Astrocyte (in vitro differentiated cells and primary cell): ENCODE measurements around the gene C9orf153. TPM values are rescaled to one million over a fixed set of nuclear protein-coding genes. Genes with fewer than 3 reads are reported as not detected.

Experiments
- DNase-seq: peaks from one replicate; pipeline ENCODE4 v3.0.0-alpha.2; 2010; ENCODE audit warnings: low read depth
- FAIRE-seq: peaks from 2 replicates; lab custom pipeline; 2011; peaks lifted over from hg19 to GRCh38; lab: Jason Lieb, UNC
- H2AFZ ChIP-seq: 2 replicates; pipeline ENCODE4 v1.6.0; 2012; ENCODE audit warnings: low read depth, low read length, inconsistent platforms
- H3K27ac ChIP-seq: 2 replicates; pipeline ENCODE4 v1.5.1; 2011; ENCODE audit warnings: low read depth, low read length, inconsistent platforms
- H3K27me3 ChIP-seq: 2 replicates; pipeline ENCODE4 v1.6.0; 2011; ENCODE audit warnings: low read length, inconsistent platforms; ENCODE audit not compliant: insufficient read depth
- H3K36me3 ChIP-seq: 2 replicates; pipeline ENCODE4 v1.5.1; 2011; ENCODE audit warnings: low read length, inconsistent platforms; ENCODE audit not compliant: insufficient read depth
- H3K4me1 ChIP-seq: 2 replicates; pipeline ENCODE4 v1.5.1; 2011; ENCODE audit warnings: low read length, inconsistent platforms; ENCODE audit not compliant: insufficient read depth
- H3K4me2 ChIP-seq: 2 replicates; pipeline ENCODE4 v1.6.0; 2012; ENCODE audit warnings: low read length, inconsistent platforms
- H3K4me3 ChIP-seq: 2 replicates; pipeline ENCODE4 v1.5.1; 2011; ENCODE audit warnings: low read depth, mild to moderate bottlenecking, low read length, inconsistent platforms; ENCODE audit not compliant: insufficient read depth
- H3K79me2 ChIP-seq: 2 replicates; pipeline ENCODE4 v1.6.0; 2012; ENCODE audit warnings: mild to moderate bottlenecking, low read length, inconsistent platforms; ENCODE audit not compliant: insufficient read depth
- H3K9ac ChIP-seq: 2 replicates; pipeline ENCODE4 v1.6.0; 2012; ENCODE audit warnings: mild to moderate bottlenecking, low read length, inconsistent platforms
- H3K9me3 ChIP-seq: 2 replicates; pipeline ENCODE4 v1.5.1; 2012; ENCODE audit warnings: low read depth, mild to moderate bottlenecking, low read length, inconsistent platforms; ENCODE audit not compliant: insufficient read depth
- H4K20me1 ChIP-seq: 2 replicates; pipeline ENCODE4 v1.6.0; 2012; ENCODE audit warnings: low read length, inconsistent platforms; ENCODE audit not compliant: insufficient read depth
- H3K27ac Mint-ChIP-seq: one replicate; pipeline ENCODE4 v1.8.0; 2021; ENCODE audit warnings: mild to moderate bottlenecking, mixed read lengths; ENCODE audit not compliant: unreplicated experiment
- H3K27me3 Mint-ChIP-seq: one replicate; pipeline ENCODE4 v1.8.0; 2021; ENCODE audit warnings: low read depth, mixed read lengths; ENCODE audit not compliant: unreplicated experiment
- H3K36me3 Mint-ChIP-seq: one replicate; pipeline ENCODE4 v1.8.0; 2021; ENCODE audit warnings: low read depth, mixed read lengths; ENCODE audit not compliant: unreplicated experiment
- H3K4me1 Mint-ChIP-seq: one replicate; pipeline ENCODE4 v1.8.0; 2021; ENCODE audit warnings: low read depth, mixed read lengths; ENCODE audit not compliant: unreplicated experiment
- H3K4me3 Mint-ChIP-seq: one replicate; pipeline ENCODE4 v1.8.0; 2021; ENCODE audit warnings: mild to moderate bottlenecking, moderate library complexity, mixed read lengths; ENCODE audit not compliant: unreplicated experiment
- H3K9me3 Mint-ChIP-seq: one replicate; pipeline ENCODE4 v1.8.0; 2021; ENCODE audit warnings: mild to moderate bottlenecking, mixed read lengths; ENCODE audit not compliant: unreplicated experiment
- EZH2 ChIP-seq: IDR thresholded peaks from 2 replicates; pipeline ENCODE4 v1.6.1; 2012; ENCODE audit warnings: mild to moderate bottlenecking, low read length, inconsistent platforms; ENCODE audit not compliant: insufficient read depth
- total RNA-seq: library from RNA; stranded (reverse); gene quantifications from 2 replicates; pipeline ENCODE4 v1.2.1, GENCODE V29; 2021
- TF ChIP-seq, protein P1 (sequence below): IDR thresholded peaks from 2 replicates; pipeline ENCODE4 v1.5.1; 2011; ENCODE audit warnings: low read depth, mild to moderate bottlenecking, inconsistent platforms, low read length, moderate library complexity; ENCODE audit not compliant: insufficient read depth

C9orf153 gene
- total RNA-seq, 1 donor from 2014 or later: not detected

DNA sequence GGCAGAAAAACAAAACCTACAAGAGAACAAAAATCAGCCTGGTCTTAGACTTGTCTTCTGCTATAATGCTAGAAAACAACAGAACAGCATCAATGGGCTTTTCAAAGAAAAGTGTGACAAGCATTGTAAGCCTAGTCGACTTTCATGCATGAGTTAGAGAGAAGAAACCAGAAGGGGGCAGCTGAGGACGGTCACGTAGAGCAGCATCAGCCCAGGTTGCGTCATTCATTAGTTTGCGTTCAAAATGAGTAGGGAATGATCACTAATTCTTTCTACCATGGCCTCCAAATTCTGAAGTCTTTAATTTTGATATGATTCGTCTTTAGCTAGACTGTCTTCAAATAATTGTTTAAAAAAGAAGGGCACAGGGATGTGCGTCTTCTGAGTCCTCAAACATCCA lies 27.6 kb upstream of the C9orf153 start:
- no peak for TF ChIP-seq EZH2
- TF ChIP-seq, protein P1, sequence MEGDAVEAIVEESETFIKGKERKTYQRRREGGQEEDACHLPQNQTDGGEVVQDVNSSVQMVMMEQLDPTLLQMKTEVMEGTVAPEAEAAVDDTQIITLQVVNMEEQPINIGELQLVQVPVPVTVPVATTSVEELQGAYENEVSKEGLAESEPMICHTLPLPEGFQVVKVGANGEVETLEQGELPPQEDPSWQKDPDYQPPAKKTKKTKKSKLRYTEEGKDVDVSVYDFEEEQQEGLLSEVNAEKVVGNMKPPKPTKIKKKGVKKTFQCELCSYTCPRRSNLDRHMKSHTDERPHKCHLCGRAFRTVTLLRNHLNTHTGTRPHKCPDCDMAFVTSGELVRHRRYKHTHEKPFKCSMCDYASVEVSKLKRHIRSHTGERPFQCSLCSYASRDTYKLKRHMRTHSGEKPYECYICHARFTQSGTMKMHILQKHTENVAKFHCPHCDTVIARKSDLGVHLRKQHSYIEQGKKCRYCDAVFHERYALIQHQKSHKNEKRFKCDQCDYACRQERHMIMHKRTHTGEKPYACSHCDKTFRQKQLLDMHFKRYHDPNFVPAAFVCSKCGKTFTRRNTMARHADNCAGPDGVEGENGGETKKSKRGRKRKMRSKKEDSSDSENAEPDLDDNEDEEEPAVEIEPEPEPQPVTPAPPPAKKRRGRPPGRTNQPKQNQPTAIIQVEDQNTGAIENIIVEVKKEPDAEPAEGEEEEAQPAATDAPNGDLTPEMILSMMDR: peak; percentile 56
- no peak for FAIRE-seq
- no peak overlapping the region for H3K9ac ChIP-seq
- Mint-ChIP-seq H3K9me3 (no peaks in the 10 kb centered on the region), H3K4me3 (no peak overlapping the region), H3K36me3 (peaks cover 3% of the 10 kb centered on the region), H3K27ac (no peak overlapping the region), H3K4me1 (peaks cover 9% of the 10 kb centered on the region), H3K27me3 (no peaks in the 10 kb centered on the region)
- H3K9me3 ChIP-seq: no peaks in the 10 kb centered on the region
- peak; percentile 47 for DNase-seq
- H2AFZ ChIP-seq: no peak overlapping the region
- peaks cover 7% of the 10 kb centered on the region for H3K4me1 ChIP-seq
- no peak overlapping the region for H3K4me2 ChIP-seq
- H3K27ac ChIP-seq: no peak overlapping the region
- peaks cover 3% of the 10 kb centered on the region for H3K36me3 ChIP-seq
- H3K4me3 ChIP-seq: no peak overlapping the region
- no peaks in the 10 kb centered on the region for H3K27me3 ChIP-seq
- H4K20me1 ChIP-seq: no peaks in the 10 kb centered on the region
- H3K79me2 ChIP-seq: peaks cover under 1% of the 10 kb centered on the region

DNA sequence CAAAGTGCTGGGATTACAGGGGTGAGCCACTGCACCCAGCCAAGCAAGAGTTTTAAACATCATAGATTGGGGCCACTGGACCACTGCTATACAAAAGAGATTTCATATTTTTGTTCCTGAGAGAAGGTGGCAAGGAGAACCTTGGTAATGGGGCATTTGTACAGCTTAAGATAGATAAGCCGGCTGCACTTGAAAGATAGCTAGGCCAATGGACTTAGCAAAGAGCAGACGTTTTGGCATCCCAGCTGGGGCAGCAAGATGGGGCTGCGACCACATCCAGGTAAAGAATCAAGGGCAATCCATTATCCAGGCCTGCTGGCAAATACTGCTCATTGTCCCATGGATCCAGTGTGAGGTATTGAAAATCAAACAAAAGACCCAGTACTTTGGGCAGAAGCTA lies 26.8 kb upstream of the C9orf153 start:
- Mint-ChIP-seq H3K27me3 (no peaks in the 10 kb centered on the region), H3K4me1 (peaks cover 9% of the 10 kb centered on the region), H3K9me3 (no peaks in the 10 kb centered on the region), H3K36me3 (peaks cover 3% of the 10 kb centered on the region), H3K4me3 (no peak overlapping the region), H3K27ac (no peak overlapping the region)
- Histone ChIP-seq H3K9ac (no peak overlapping the region), H3K36me3 (peaks cover 3% of the 10 kb centered on the region), H3K4me3 (no peak overlapping the region), H2AFZ (no peak overlapping the region), H3K4me2 (no peak overlapping the region), H3K79me2 (peaks cover 7% of the 10 kb centered on the region), H3K4me1 (peaks cover 7% of the 10 kb centered on the region), H3K27me3 (no peaks in the 10 kb centered on the region), H3K27ac (no peak overlapping the region), H3K9me3 (no peaks in the 10 kb centered on the region), H4K20me1 (no peaks in the 10 kb centered on the region)
- FAIRE-seq: no peak
- TF ChIP-seq, protein P1: no peak
- no peak for TF ChIP-seq EZH2
- no peak for DNase-seq

DNA sequence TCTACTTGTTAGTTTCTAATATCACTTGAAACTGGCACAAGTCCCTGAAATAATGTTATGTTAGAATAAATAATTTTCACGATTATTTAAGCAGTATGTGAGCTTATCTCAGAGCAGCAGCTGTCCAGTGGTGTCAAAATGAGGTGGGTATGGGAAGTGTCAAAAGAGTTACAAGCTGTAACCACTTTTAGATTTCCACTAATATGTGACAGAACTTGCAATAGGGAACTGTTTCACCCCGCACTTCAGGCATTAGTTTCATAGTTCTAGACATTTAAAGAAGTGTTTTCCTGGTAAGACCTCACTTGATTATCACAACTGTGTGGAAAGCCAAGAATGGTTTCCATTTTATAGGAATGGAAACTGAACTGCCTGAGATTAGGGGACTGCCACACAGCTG lies 25.8 kb upstream of the C9orf153 start:
- Histone ChIP-seq H3K9me3 (no peaks in the 10 kb centered on the region), H4K20me1 (peaks cover 5% of the 10 kb centered on the region), H3K4me3 (no peak overlapping the region), H3K79me2 (peaks cover 18% of the 10 kb centered on the region), H3K9ac (no peak overlapping the region), H3K27ac (no peak overlapping the region), H3K27me3 (no peaks in the 10 kb centered on the region), H3K4me2 (no peak overlapping the region), H3K4me1 (peaks cover 7% of the 10 kb centered on the region), H2AFZ (no peak overlapping the region), H3K36me3 (peaks cover 3% of the 10 kb centered on the region)
- H3K36me3 Mint-ChIP-seq: peaks cover 3% of the 10 kb centered on the region
- DNase-seq: no peak
- no peak for FAIRE-seq
- TF ChIP-seq, protein P1: no peak
- TF ChIP-seq EZH2: no peak
- no peaks in the 10 kb centered on the region for H3K27me3 Mint-ChIP-seq
- H3K4me3 Mint-ChIP-seq: no peak overlapping the region
- H3K9me3 Mint-ChIP-seq: no peaks in the 10 kb centered on the region
- H3K27ac Mint-ChIP-seq: no peak overlapping the region
- peaks cover 9% of the 10 kb centered on the region for H3K4me1 Mint-ChIP-seq
